IMR-90 (cell line): ENCODE results near the gene DUSP14. TPM values are rescaled to one million over a fixed set of nuclear protein-coding genes. Genes with fewer than 3 reads are reported as not detected.
"Not testable (repeated sequence)": the region's sequence is repeated elsewhere in the genome, so short reads cannot be mapped to it uniquely, and the experiment has no call there.

Experiments used
- ATAC-seq: fragments of 200-7000 bp; cut with Tn5 transposase; 2 replicates; pipeline ENCODE4 v1.9.1; 2020; ENCODE audit warnings: low read depth, mild to moderate bottlenecking, moderate library complexity
- BruUV-seq: library from RNA; stranded (reverse); fragments of 400-500 nt; replicated peaks from 2 replicates; lab custom pipeline; 2021; lab: Mats Ljungman, UMichigan
- CTCF ChIA-PET: fragments of 300-600 bp; formaldehyde crosslinking; extraction: SDS; loops from one replicate; lab custom pipeline; 2021; ENCODE audit warnings: antibody characterized with exemption; lab: Yijun Ruan, JAX
- POLR2A ChIA-PET: fragments of 300-600 bp; sonication (Branson Sonifier 250); formaldehyde crosslinking; loops from one replicate; lab custom pipeline; 2022; ENCODE audit warnings: antibody characterized with exemption; ENCODE audit not compliant: unreplicated experiment; lab: Charles Lee
- DNase-seq: peaks from one replicate; pipeline ENCODE4 v3.0.0; 2013
- H2AFZ ChIP-seq: replicated peaks from 2 replicates; pipeline ENCODE3; 2013; ENCODE audit warnings: low read length, mild to moderate bottlenecking; ENCODE audit not compliant: poor library complexity
- H2AK5ac ChIP-seq: 2 replicates; pipeline ENCODE4 v1.6.1; 2013; ENCODE audit warnings: low read depth, low read length, inconsistent platforms
- H2AK9ac ChIP-seq: replicated peaks from 2 replicates; pipeline ENCODE3; 2013; ENCODE audit warnings: mild to moderate bottlenecking, low read depth, low read length, moderate library complexity; ENCODE audit not compliant: poor library complexity
- H2BK120ac ChIP-seq: 2 replicates; pipeline ENCODE4 v1.6.1; 2013; ENCODE audit warnings: low read depth, low read length, inconsistent platforms
- H2BK15ac ChIP-seq: 3 replicates; pipeline ENCODE4 v1.6.1; 2013; ENCODE audit warnings: low read depth, low read length, inconsistent platforms
- H2BK20ac ChIP-seq: 2 replicates; pipeline ENCODE4 v1.6.1; 2013; ENCODE audit warnings: low read depth, mild to moderate bottlenecking, inconsistent platforms, low read length, moderate library complexity
- H2BK5ac ChIP-seq: 2 replicates; pipeline ENCODE4 v1.6.1; 2013; ENCODE audit warnings: mild to moderate bottlenecking, low read depth, low read length, inconsistent platforms; ENCODE audit not compliant: poor library complexity, severe bottlenecking
- H3K14ac ChIP-seq: replicated peaks from 2 replicates; pipeline ENCODE4 v1.6.1; 2013; ENCODE audit warnings: low read depth, low read length, inconsistent platforms
- H3K18ac ChIP-seq: 2 replicates; pipeline ENCODE4 v1.6.1; 2013; ENCODE audit warnings: low read depth, low read length, control low read depth
- H3K23ac ChIP-seq: 2 replicates; pipeline ENCODE4 v1.6.1; 2013; ENCODE audit warnings: low read depth, low read length, inconsistent platforms
- H3K27ac ChIP-seq: 2 replicates; pipeline ENCODE4 v1.5.1; 2013; ENCODE audit warnings: mild to moderate bottlenecking, control low read depth, low read length; ENCODE audit not compliant: insufficient read depth
- H3K27me3 ChIP-seq: 2 replicates; pipeline ENCODE4 v1.6.1; 2013; ENCODE audit warnings: low read length; ENCODE audit not compliant: control insufficient read depth, insufficient read depth
- H3K36me3 ChIP-seq: 2 replicates; pipeline ENCODE4 v1.6.1; 2013; ENCODE audit warnings: low read length, mixed read lengths; ENCODE audit not compliant: control insufficient read depth, insufficient read depth
- H3K4ac ChIP-seq: 2 replicates; pipeline ENCODE4 v1.6.1; 2013; ENCODE audit warnings: low read depth, low read length, inconsistent platforms
- H3K4me1 ChIP-seq: 2 replicates; pipeline ENCODE4 v1.6.1; 2013; ENCODE audit warnings: low read length, mixed read lengths; ENCODE audit not compliant: control insufficient read depth, insufficient read depth
- H3K4me2 ChIP-seq: 2 replicates; pipeline ENCODE4 v1.6.1; 2013; ENCODE audit warnings: low read depth, mild to moderate bottlenecking, control low read depth, low read length, moderate library complexity
- H3K4me3 ChIP-seq: 2 replicates; pipeline ENCODE4 v1.5.1; 2013; ENCODE audit warnings: low read depth, mild to moderate bottlenecking, control low read depth, low read length, moderate library complexity; ENCODE audit not compliant: insufficient read depth
- H3K56ac ChIP-seq: 2 replicates; pipeline ENCODE4 v1.6.1; 2013; ENCODE audit warnings: low read length, inconsistent platforms; ENCODE audit not compliant: insufficient read depth; ENCODE audit errors: extremely low read depth
- H3K79me1 ChIP-seq, 2 experiments: 2 replicates each; pipeline ENCODE4 v1.6.1; 2013; ENCODE audit warnings: low read length in 2 of 2, inconsistent platforms in 1 of 2, low read depth in 1 of 2
- H3K9ac ChIP-seq: 2 replicates; pipeline ENCODE4 v1.6.1; 2013; ENCODE audit warnings: low read depth, low read length, control low read depth
- H3K9me1 ChIP-seq: 2 replicates; pipeline ENCODE4 v1.6.1; 2013; ENCODE audit warnings: low read length, inconsistent platforms; ENCODE audit not compliant: insufficient read depth
- H3K9me3 ChIP-seq: 2 replicates; pipeline ENCODE4 v1.6.1; 2013; ENCODE audit warnings: low read length; ENCODE audit not compliant: control insufficient read depth, insufficient read depth
- H4K20me1 ChIP-seq: 2 replicates; pipeline ENCODE4 v1.6.1; 2013; ENCODE audit warnings: low read length, inconsistent platforms; ENCODE audit not compliant: insufficient read depth
- H4K5ac ChIP-seq: 2 replicates; pipeline ENCODE4 v1.6.1; 2013; ENCODE audit warnings: mild to moderate bottlenecking, low read depth, low read length, control low read depth
- H4K8ac ChIP-seq, 2 experiments: 2 replicates each; pipeline ENCODE4 v1.6.1; 2013; ENCODE audit warnings: low read depth in 2 of 2, low read length in 2 of 2, control low read depth in 1 of 2, inconsistent platforms in 1 of 2
- H4K91ac ChIP-seq: 2 replicates; pipeline ENCODE4 v1.6.1; 2013; ENCODE audit warnings: low read depth, low read length, inconsistent platforms; ENCODE audit not compliant: insufficient read depth
- BHLHE40 ChIP-seq: fragments of 150-350 bp; IDR thresholded peaks from 2 replicates; pipeline ENCODE4 v1.6.1; 2016; ENCODE audit warnings: mild to moderate bottlenecking, low read depth, low read length
- CEBPB ChIP-seq: IDR thresholded peaks from 2 replicates; pipeline ENCODE4 v1.6.1; 2012; ENCODE audit warnings: low read depth, low read length, improper control_type of control experiment
- FOS ChIP-seq: fragments of 150-350 bp; IDR thresholded peaks from 2 replicates; pipeline ENCODE4 v1.6.1; 2016; ENCODE audit warnings: low read depth, low read length
- WGBS, 2 experiments: methylation state at CpG; one replicate each; pipeline versions ENCODE4 v1.1.5 to v1.1.7; 2013; ENCODE audit warnings: missing lambda C conversion rate in 2 of 2; ENCODE audit not compliant: insufficient read length in 1 of 2; ENCODE audit errors: extremely low coverage in 2 of 2; 5-methylcytosine and 5-hydroxymethylcytosine counted together
- dilution Hi-C: fragments of 300-500 bp; cut with HindIII; formaldehyde crosslinking; loops from one replicate; pipeline ENCODE4 v1.14.3; 2018; ENCODE audit warnings: low sequenced_read_pairs; ENCODE audit not compliant: unreplicated experiment
- in situ Hi-C: fragments of 300-500 bp; cut with MboI; formaldehyde crosslinking; loops from 3 replicates; pipeline ENCODE4 v1.14.3; 2019; ENCODE audit warnings: low sequenced_read_pairs, inconsistent platforms, mixed read lengths
- intact Hi-C: fragments of 100-400 bp; cut with micrococcal nuclease; formaldehyde crosslinking; loops from 2 replicates; pipeline ENCODE4 v1.10.0; 2022
- polyA plus RNA-seq, 3 experiments: library from polyadenylated mRNA; depleted of rRNA; stranded (reverse); fragments of >200 nt; gene quantifications; 2 replicates each; pipeline ENCODE4 v1.2.3, GENCODE V29; 2012; ENCODE audit warnings: low replicate concordance in 1 of 3
- total RNA-seq: library from RNA; depleted of rRNA; stranded (reverse); fragments of >200 nt; gene quantifications from 2 replicates; pipeline ENCODE4 v1.2.3, GENCODE V29; 2012

Gene DUSP14
- total and polyA plus RNA-seq, 2 of the 4 experiments (the other 2 are of a cell fraction) = 97.5 to 127 TPM

GRCh38 chr17:37441369-37442014, 48.2 kb upstream of the DUSP14 start:
- H3K9ac ChIP-seq, H2BK20ac ChIP-seq, H3K56ac ChIP-seq, H3K4me1 ChIP-seq, POLR2A ChIA-PET, H3K4me3 ChIP-seq, H3K4me2 ChIP-seq, H3K27me3 ChIP-seq, H3K9me1 ChIP-seq, H3K9me3 ChIP-seq, H4K20me1 ChIP-seq, H2AK9ac ChIP-seq, H4K5ac ChIP-seq, BruUV-seq, dilution Hi-C loops, intact Hi-C loops, in situ Hi-C loops: not testable (repeated sequence)
- TF ChIP-seq FOS (0 out of 2 replicates have a peak, but pooled peaks have one; percentile 13), CEBPB (peak; percentile 29; the same call in 1 of the 2 replicates), BHLHE40 (peak; percentile 50)
- H3K4ac ChIP-seq = 0 out of 2 replicates have a peak overlapping the region, but pooled peaks have one; percentile 50
- peak overlapping the region; percentile 88 for H2AK5ac ChIP-seq
- peak overlapping the region; percentile 43; the same call in 1 of the 2 replicates for H3K14ac ChIP-seq
- peak overlapping the region; percentile 73 for H2BK5ac ChIP-seq
- DNase-seq (peak; percentile 92), ATAC-seq (peak; percentile 80)
- 83% methylated on average over 2 of the region's 12 CpGs; no CpG with 5 or more reads in 1 of the 2 experiments for WGBS, 2 experiments
- H2BK15ac ChIP-seq = peak overlapping the region; percentile 84; the same call in 2 of the 3 replicates
- peaks cover 24% of the 10 kb centered on the region for H3K36me3 ChIP-seq
- peak overlapping the region in 1 of 2 experiments; percentile 79; a peak in 2 of 4 replicates for H4K8ac ChIP-seq
- peak overlapping the region; percentile 36; the same call in 1 of the 2 replicates for H3K23ac ChIP-seq
- CTCF ChIA-PET = interaction anchor here (0.7 kb wide), 2 partner anchors 28 to 40 kb away, joined by 3 to 5 read pairs; no protein-coding TSS in a partner anchor
- peak overlapping the region; percentile 87 for H3K18ac ChIP-seq
- peaks cover 13 to 23% of the 10 kb centered on the region in 2 experiments for H3K79me1 ChIP-seq
- peak overlapping the region; percentile 59 for H4K91ac ChIP-seq
- peak overlapping the region; percentile 59; the same call in 1 of the 2 replicates for H3K27ac ChIP-seq
- H2AFZ ChIP-seq = peak overlapping the region; percentile 13
- peak overlapping the region; percentile 56; the same call in 1 of the 2 replicates for H2BK120ac ChIP-seq
